GM19455 (cell line): ENCODE results near the gene MCM3AP.

Source experiments
- ATAC-seq: cut with Tn5 transposase; IDR thresholded peaks from one replicate; pipeline ENCODE4 v1.9.1; 2021; ENCODE audit not compliant: unreplicated experiment

Gene MCM3AP

GRCh38 chr21:46220275-46220810 is 65.1 kb downstream of the MCM3AP start:
- no peak for ATAC-seq

- ATAC-seq = no peak
Observed at GRCh38 chr21:46219591-46220239, 65.7 kb downstream of the MCM3AP start.

- no peak for ATAC-seq
Observed at GRCh38 chr21:46218906-46219590, 66.4 kb downstream of the MCM3AP start.

GRCh38 chr21:46217511-46218196 is 67.8 kb downstream of the MCM3AP start:
- no peak for ATAC-seq

- no peak for ATAC-seq
Observed at GRCh38 chr21:46216132-46216747, 69.2 kb downstream of the MCM3AP start.

- no peak for ATAC-seq
Observed at GRCh38 chr21:46215436-46216131, 69.8 kb downstream of the MCM3AP start.

- ATAC-seq = no peak
Observed at GRCh38 chr21:46214478-46215340, 70.7 kb downstream of the MCM3AP start.

- no peak for ATAC-seq
Observed at GRCh38 chr21:46213620-46214286, 71.7 kb downstream of the MCM3AP start.

- no peak for ATAC-seq
Observed at GRCh38 chr21:46212721-46213484, 72.5 kb downstream of the MCM3AP start.

GRCh38 chr21:46211786-46212720 is 73.4 kb downstream of the MCM3AP start:
- ATAC-seq = no peak

- no peak for ATAC-seq
Observed at GRCh38 chr21:46211376-46211775, 74.0 kb downstream of the MCM3AP start.

GRCh38 chr21:46210378-46211136 is 74.9 kb downstream of the MCM3AP start:
- no peak for ATAC-seq

- no peak for ATAC-seq
Observed at GRCh38 chr21:46208761-46209721, 76.4 kb downstream of the MCM3AP start.

- ATAC-seq = no peak
Observed at GRCh38 chr21:46207920-46208591, 77.4 kb downstream of the MCM3AP start.
